Measurements from ENCODE around the gene ADAR.

GRCh38 chr1:154583773-154584172 is 24.2 kb downstream of the ADAR start:
- TF ChIP-seq POLR2A (IDR thresholded peaks at IDR 0.05), result no peak
- TF ChIP-seq CTCF (IDR thresholded peaks at IDR 0.05), result no peak

All from lower leg skin (tissue), 3 donors.